ENCODE data around the gene ZNF518A.
A peak's percentile ranks its signal among the peaks of the same experiment; 100 is the strongest.

GRCh38 chr10:96124230-96125141, 5.6 kb upstream of the ZNF518A start:
- no peak for TF ChIP-seq CTCF (IDR thresholded peaks at IDR 0.05)
- no peak for TF ChIP-seq CBX8 (IDR thresholded peaks at IDR 0.05)
- no peak for TF ChIP-seq FOSL2 (IDR thresholded peaks at IDR 0.05)
- no peak for TF ChIP-seq FOSL2 (CRISPR knock-in tag; IDR thresholded peaks at IDR 0.05)
- TF ChIP-seq POLR2A (IDR thresholded peaks at IDR 0.05; ENCODE audit: low read length), result peak; percentile 43

Data from A549 (cell line).